Measurements from ENCODE around the gene RINL. TPM values are rescaled to one million over a fixed set of nuclear protein-coding genes. Genes with fewer than 3 reads are reported as not detected.

RINL gene
- polyA plus RNA-seq, 3 donors from 2014 or later, result 20.3 to 64.9 (median 47.3) TPM

DNA sequence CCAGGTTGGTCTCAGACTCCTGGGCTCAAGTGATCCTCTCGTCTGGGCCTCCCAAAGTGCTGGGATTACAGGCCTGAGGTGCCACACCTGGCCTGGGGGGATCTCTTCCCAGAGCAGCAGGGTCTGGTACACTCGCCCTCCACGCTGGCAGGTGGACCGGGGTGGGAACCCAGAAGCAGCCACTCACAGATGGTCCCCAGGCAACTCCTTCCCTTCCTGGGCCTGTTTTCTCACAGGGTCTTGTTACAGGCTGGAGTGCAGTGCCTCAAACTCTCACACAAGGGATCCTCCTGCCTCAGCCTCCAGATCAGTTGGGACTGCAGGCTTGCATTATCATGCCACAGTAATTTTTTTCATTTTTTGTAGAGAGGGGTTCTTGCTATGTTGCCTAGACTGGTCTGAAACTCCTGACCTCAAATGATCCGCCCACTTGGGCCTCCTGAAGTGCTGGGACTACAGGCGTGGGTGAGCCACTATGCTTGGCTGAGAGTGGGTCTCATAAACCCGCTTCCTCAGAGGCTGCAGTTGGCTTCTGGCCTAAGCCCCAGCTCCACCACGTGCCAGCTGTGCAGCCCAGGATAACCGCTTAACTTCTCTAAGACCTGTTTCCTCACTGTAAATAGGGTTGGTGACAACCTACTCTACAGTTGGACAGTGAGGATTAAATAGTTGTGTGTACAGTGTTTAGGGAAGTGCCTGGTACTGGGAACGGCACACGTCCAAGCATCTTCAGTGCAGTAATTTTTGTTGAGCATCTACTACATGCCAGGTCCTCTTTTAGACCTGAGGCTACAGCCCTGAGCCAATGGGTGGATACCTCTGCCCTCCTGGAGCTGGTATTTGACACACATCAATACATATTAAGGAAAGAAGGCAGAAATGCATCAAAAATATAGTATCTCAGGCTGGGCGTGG lies 34.8 kb upstream of the RINL start:
- DNase-seq, result no peak
- Mint-ChIP-seq H3K27ac (peak overlapping the region in 4 of 6 donors; percentile 22 to 72 (median 48)), H3K27me3 (ENCODE audit: low read depth in 3 of 3) (peaks cover 4 to 7% (median 4%) of the 10 kb centered on the region in 3 donors), H3K4me1 (peaks cover 21 to 34% of the 10 kb centered on the region in 2 donors), H3K4me3 (no peak overlapping the region), H3K9me3 (no peaks in the 10 kb centered on the region), H3K36me3 (peaks cover under 1 to 12% (median 10%) of the 10 kb centered on the region in 3 donors)

GRCh38 chr19:38911388-38912001 lies 33.4 kb upstream of the RINL start:
- H3K27me3 Mint-ChIP-seq (ENCODE audit: low read depth in 3 of 3), result peaks cover 4 to 12% (median 5%) of the 10 kb centered on the region in 3 donors
- no peak overlapping the region for H3K4me3 Mint-ChIP-seq
- no peak for DNase-seq
- peaks cover 25 to 39% of the 10 kb centered on the region in 2 donors for H3K4me1 Mint-ChIP-seq
- no peaks in the 10 kb centered on the region for H3K9me3 Mint-ChIP-seq
- H3K36me3 Mint-ChIP-seq, result peaks cover 5 to 20% (median 16%) of the 10 kb centered on the region in 3 donors
- H3K27ac Mint-ChIP-seq, result no peak overlapping the region

- Mint-ChIP-seq H3K27me3 (ENCODE audit: low read depth in 3 of 3) (peaks cover 4 to 12% (median 4%) of the 10 kb centered on the region in 3 donors), H3K36me3 (peaks cover 5 to 20% (median 16%) of the 10 kb centered on the region in 3 donors), H3K27ac (peak overlapping the region in 3 of 6 donors; percentile 45 to 87 (median 55)), H3K9me3 (no peaks in the 10 kb centered on the region), H3K4me3 (peak overlapping the region in 1 of 5 donors; percentile 17), H3K4me1 (peaks cover 25 to 40% of the 10 kb centered on the region in 2 donors)
- DNase-seq, result no peak
Observed at GRCh38 chr19:38910488-38910887, 32.4 kb upstream of the RINL start.

DNA sequence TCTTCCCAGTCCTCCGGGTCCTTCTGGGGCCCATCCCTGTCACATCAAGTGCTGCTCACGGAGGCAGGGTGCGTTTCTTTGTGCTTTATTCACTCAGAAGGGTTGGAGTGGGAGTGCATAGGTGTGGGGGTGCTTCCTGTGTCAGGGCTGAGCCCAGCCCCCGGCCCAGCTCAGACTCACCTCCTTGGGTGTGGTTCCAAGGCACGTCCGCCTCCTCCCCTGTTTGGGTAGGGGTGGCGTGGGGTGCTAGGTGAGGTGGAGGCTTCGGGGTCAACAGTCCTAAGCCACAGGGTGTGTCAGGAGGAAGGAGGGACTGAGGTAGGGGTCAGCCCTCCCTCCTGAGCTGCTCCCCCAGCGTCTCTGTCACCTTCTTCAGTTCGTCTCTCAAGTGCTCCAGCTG lies 30.8 kb upstream of the RINL start:
- H3K4me3 Mint-ChIP-seq, result peak overlapping the region; percentile 22 to 67 (median 42)
- no peaks in the 10 kb centered on the region for H3K9me3 Mint-ChIP-seq
- peak overlapping the region; percentile 85 to 92 (median 86) for H3K27ac Mint-ChIP-seq
- H3K36me3 Mint-ChIP-seq, result peaks cover 9 to 28% (median 19%) of the 10 kb centered on the region in 3 donors
- peak; percentile 23 to 36 (median 30) for DNase-seq
- H3K4me1 Mint-ChIP-seq, result peaks cover 35 to 46% of the 10 kb centered on the region in 2 donors
- H3K27me3 Mint-ChIP-seq (ENCODE audit: low read depth in 3 of 3), result peaks cover 4 to 12% (median 4%) of the 10 kb centered on the region in 3 donors

DNA sequence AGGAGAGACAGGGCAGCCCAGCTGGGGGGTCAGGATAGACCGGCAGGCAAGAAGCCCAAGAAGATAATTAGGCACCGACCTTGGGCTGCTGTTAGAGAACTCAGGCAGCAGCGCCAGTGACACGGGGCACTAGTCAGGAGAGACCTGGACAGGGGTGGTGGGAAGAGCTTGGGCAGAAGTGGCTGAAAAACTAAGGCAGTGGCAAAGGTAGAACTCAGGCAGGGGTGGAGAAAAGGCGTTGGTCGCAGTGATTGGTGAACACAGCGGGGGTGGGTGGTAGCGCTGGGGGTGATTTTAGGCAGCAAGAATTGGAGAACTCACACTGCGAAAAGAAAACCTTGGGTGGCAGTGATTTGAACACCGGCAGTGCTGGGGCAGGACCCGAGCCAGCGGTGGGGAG lies 29.6 kb upstream of the RINL start:
- peaks cover 37 to 42% of the 10 kb centered on the region in 2 donors for H3K4me1 Mint-ChIP-seq
- H3K27me3 Mint-ChIP-seq (ENCODE audit: low read depth in 3 of 3), result peaks cover 4 to 11% (median 4%) of the 10 kb centered on the region in 3 donors
- DNase-seq, result no peak
- H3K9me3 Mint-ChIP-seq, result no peaks in the 10 kb centered on the region
- no peak overlapping the region for H3K4me3 Mint-ChIP-seq
- H3K36me3 Mint-ChIP-seq, result peaks cover 9 to 33% (median 16%) of the 10 kb centered on the region in 3 donors
- peak overlapping the region; percentile 37 to 88 (median 79) for H3K27ac Mint-ChIP-seq

DNA sequence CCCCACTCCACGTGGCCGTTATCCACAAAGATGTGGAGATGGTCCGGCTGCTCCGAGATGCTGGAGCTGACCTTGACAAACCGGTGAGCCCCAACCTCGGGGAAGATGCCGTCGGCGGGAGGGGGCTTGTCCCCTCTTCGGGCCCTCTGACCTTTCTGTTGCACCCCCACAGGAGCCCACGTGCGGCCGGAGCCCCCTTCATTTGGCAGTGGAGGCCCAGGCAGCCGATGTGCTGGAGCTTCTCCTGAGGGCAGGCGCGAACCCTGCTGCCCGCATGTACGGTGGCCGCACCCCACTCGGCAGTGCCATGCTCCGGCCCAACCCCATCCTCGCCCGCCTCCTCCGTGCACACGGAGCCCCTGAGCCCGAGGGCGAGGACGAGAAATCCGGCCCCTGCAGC lies 29.2 kb upstream of the RINL start:
- H3K9me3 Mint-ChIP-seq, result no peaks in the 10 kb centered on the region
- H3K36me3 Mint-ChIP-seq, result peaks cover 9 to 33% (median 16%) of the 10 kb centered on the region in 3 donors
- peaks cover 34 to 42% of the 10 kb centered on the region in 2 donors for H3K4me1 Mint-ChIP-seq
- DNase-seq, result no peak
- peak overlapping the region in 4 of 6 donors; percentile 17 to 80 (median 50) for H3K27ac Mint-ChIP-seq
- H3K4me3 Mint-ChIP-seq, result no peak overlapping the region
- peaks cover 4 to 10% (median 4%) of the 10 kb centered on the region in 3 donors for H3K27me3 Mint-ChIP-seq (ENCODE audit: low read depth in 3 of 3)

DNA sequence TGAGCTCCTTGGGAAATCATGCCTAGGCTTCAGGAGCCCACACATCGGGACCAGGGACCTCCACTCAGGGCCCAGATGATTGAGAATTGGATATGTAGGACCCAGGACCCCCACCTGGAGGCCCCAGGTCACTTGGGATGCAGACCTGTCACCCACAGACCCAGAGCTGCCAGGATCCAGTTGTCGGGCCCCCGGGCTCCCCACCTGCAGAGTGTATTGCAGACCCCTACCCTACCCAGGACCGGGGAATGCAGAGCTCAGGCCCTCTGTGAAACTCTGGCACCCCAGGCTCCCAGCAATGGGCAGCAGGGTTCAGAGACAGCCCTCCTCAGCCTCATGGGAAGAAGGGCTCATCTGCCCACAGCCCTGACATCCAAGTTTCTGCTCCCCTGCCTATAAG lies 27.5 kb upstream of the RINL start:
- H3K27ac Mint-ChIP-seq, result peak overlapping the region in 2 of 6 donors; percentile 29 to 55
- H3K4me3 Mint-ChIP-seq, result no peak overlapping the region
- H3K27me3 Mint-ChIP-seq (ENCODE audit: low read depth in 3 of 3), result peaks cover 4 to 10% (median 4%) of the 10 kb centered on the region in 3 donors
- H3K9me3 Mint-ChIP-seq, result no peaks in the 10 kb centered on the region
- peaks cover 12 to 36% (median 12%) of the 10 kb centered on the region in 3 donors for H3K36me3 Mint-ChIP-seq
- DNase-seq, result no peak
- peaks cover 49% of the 10 kb centered on the region in 2 donors for H3K4me1 Mint-ChIP-seq

DNA sequence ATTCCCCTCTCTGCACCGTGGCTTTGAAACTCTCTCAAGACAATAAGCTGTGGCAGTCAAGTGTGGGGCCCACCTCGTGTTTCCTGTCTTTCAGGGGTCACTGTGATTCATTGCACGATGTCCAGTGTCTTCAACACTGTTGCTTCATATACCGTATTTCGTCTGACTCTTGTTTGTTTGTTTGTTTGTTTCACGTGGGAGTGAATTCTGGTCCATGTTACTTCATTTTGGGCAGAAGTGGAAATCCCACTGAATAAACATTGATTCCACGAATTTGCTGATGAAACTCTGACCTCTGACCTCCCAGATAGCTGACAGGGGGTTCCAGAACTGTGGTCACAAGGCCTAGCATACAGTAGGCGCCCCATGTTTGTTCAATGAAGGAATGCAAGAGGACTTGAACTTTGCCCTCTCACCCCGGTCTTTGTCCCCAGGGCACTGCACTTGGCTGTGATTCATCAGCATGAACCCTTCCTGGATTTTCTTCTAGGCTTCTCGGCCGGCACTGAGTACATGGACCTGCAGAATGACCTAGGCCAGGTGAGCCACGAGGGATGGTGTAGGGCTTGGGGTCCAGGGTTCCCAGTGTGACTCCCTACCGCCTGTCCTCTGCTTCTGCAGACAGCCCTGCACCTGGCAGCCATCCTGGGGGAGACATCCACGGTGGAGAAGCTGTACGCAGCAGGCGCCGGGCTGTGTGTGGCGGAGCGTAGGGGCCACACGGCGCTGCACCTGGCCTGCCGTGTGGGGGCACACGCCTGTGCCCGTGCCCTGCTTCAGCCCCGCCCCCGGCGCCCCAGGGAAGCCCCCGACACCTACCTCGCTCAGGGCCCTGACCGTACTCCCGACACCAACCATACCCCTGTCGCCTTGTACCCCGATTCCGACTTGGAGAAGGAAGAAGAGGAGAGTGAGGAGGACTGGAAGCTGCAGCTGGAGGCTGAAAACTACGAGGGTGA lies 26.8 kb upstream of the RINL start:
- no peak for DNase-seq
- peaks cover 10 to 37% (median 13%) of the 10 kb centered on the region in 3 donors for H3K36me3 Mint-ChIP-seq
- H3K9me3 Mint-ChIP-seq, result no peaks in the 10 kb centered on the region
- H3K27me3 Mint-ChIP-seq (ENCODE audit: low read depth in 3 of 3), result peaks cover 4 to 10% (median 4%) of the 10 kb centered on the region in 3 donors
- peak overlapping the region in 4 of 6 donors; percentile 18 to 78 (median 39) for H3K27ac Mint-ChIP-seq
- H3K4me3 Mint-ChIP-seq, result no peak overlapping the region
- H3K4me1 Mint-ChIP-seq, result peaks cover 50 to 57% of the 10 kb centered on the region in 2 donors

GRCh38 chr19:38901683-38902082 lies 23.6 kb upstream of the RINL start:
- Mint-ChIP-seq H3K36me3 (peaks cover 4 to 19% (median 8%) of the 10 kb centered on the region in 3 donors), H3K9me3 (no peaks in the 10 kb centered on the region), H3K27me3 (ENCODE audit: low read depth in 3 of 3) (peaks cover 7 to 16% (median 8%) of the 10 kb centered on the region in 3 donors), H3K27ac (peak overlapping the region in 5 of 6 donors; percentile 60 to 98 (median 84)), H3K4me1 (peaks cover 57 to 70% of the 10 kb centered on the region in 2 donors), H3K4me3 (peak overlapping the region; percentile 51 to 98 (median 93))
- DNase-seq, result no peak

- no peaks in the 10 kb centered on the region for H3K9me3 Mint-ChIP-seq
- DNase-seq, result no peak
- peaks cover 7 to 16% (median 8%) of the 10 kb centered on the region in 3 donors for H3K27me3 Mint-ChIP-seq (ENCODE audit: low read depth in 3 of 3)
- peak overlapping the region; percentile 97 to 100 (median 100) for H3K27ac Mint-ChIP-seq
- H3K4me1 Mint-ChIP-seq, result peaks cover 58 to 73% of the 10 kb centered on the region in 2 donors
- H3K36me3 Mint-ChIP-seq, result peaks cover 4 to 19% (median 8%) of the 10 kb centered on the region in 3 donors
- peak overlapping the region; percentile 91 to 98 (median 95) for H3K4me3 Mint-ChIP-seq
Observed at GRCh38 chr19:38900743-38901190, 22.7 kb upstream of the RINL start.

DNA sequence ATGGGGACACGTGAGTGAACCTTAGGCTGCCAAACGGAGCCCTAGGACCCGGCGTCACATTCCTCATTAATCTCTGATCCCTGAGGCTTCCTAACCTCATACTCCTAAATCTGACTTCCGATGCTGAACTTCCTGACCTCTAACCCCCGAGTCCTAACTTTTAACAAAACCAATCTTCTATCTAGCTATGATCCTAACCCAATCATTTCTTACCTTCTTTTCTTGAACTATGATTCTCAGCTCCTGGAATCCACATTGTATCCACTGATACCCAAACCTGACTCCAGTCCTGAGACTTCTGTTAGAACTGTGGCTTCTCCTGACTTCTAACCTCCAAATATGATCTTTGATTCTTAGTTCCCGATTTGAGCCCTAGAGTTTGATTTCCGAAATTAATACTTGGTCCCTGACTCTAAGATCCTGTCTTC lies 22.1 kb upstream of the RINL start:
- Mint-ChIP-seq H3K9me3 (no peaks in the 10 kb centered on the region), H3K27me3 (ENCODE audit: low read depth in 3 of 3) (peaks cover 7 to 16% (median 8%) of the 10 kb centered on the region in 3 donors), H3K4me3 (peak overlapping the region; percentile 91 to 98 (median 95)), H3K27ac (peak overlapping the region; percentile 97 to 100 (median 100)), H3K4me1 (peaks cover 58 to 73% of the 10 kb centered on the region in 2 donors), H3K36me3 (peaks cover 4 to 19% (median 8%) of the 10 kb centered on the region in 3 donors)
- no peak for DNase-seq

- Mint-ChIP-seq H3K4me1 (peaks cover 59 to 71% of the 10 kb centered on the region in 2 donors), H3K27ac (peak within 1 kb of the TSS; percentile 97 to 100 (median 100)), H3K9me3 (no peaks in the 10 kb centered on the region)
Observed at GRCh38 chr19:38899447-38900201, 21.5 kb upstream of the RINL start, which contains the start of the genes NFKBIB and SIRT2. Gene NFKBIB, plus strand, starts transcription at chr19:38899969. Its CDS starts 64 bp downstream, at chr19:38900033. Gene SIRT2, minus strand, starts transcription at chr19:38899618. Its CDS starts 97 bp downstream, at chr19:38899521.

More at GRCh38 chr19:38899447-38900201, 21.5 kb upstream of the RINL start, which contains the start of the genes NFKBIB and SIRT2:
- Mint-ChIP-seq H3K4me3 (peak within 1 kb of the TSS; percentile 91 to 98 (median 95)), H3K36me3 (peaks cover 3 to 19% (median 9%) of the 10 kb centered on the region in 3 donors), H3K27me3 (ENCODE audit: low read depth in 3 of 3) (peaks cover 7 to 16% (median 8%) of the 10 kb centered on the region in 3 donors)
- peak; percentile 99 for DNase-seq

All from immature natural killer cell (primary cell).